SKM-1 (cell line): ENCODE measurements around the gene BDKRB2.

Experiments used
- DNase-seq: peaks from one replicate; lab custom pipeline; 2025; ENCODE audit not compliant: unreplicated experiment; lab: John Stamatoyannopoulos, UW

The BDKRB2 gene

DNA sequence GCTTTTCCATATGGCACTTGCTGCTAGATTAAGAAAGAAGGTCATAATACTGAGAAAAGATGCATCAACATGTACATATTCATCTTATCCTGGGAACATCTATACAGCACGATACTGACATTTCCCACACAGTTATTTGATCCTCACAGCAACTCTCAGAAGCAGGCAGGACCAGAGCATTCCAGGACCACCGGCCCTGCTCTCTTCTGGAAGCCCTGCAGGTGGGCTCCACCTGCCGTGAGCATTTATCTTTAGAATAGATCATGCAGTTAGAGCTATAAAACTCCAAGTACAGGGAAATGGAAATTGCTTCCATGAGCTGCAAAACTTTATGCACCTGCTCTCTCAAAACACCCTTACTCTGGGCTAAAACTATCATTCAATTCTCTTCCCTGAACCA lies 45.8 kb downstream of the BDKRB2 start:
- no peak for DNase-seq

DNA sequence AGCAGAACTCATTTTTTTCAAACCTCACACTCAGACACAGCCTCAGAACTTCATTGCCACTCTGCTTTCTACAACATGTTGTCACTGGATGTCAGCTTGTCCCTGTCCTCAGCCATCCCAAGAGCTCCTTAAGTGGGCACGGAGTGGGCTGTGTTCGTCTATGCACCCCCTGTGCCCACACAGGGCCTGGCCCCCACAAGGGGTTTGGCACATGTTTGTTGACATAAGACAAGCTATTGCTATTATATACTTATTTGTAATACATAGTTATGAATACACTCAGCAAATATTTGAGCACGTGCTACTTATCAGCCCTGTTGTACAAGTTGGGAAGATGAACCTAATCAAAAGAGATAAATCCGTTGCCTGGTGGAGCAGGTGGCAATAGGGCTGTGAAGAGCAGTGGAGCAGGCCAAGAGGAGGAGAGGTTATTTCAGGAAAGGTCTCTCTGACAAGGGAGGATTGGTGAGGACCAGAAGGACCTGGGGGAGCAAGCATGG lies 47.1 kb downstream of the BDKRB2 start:
- DNase-seq = no peak

DNA sequence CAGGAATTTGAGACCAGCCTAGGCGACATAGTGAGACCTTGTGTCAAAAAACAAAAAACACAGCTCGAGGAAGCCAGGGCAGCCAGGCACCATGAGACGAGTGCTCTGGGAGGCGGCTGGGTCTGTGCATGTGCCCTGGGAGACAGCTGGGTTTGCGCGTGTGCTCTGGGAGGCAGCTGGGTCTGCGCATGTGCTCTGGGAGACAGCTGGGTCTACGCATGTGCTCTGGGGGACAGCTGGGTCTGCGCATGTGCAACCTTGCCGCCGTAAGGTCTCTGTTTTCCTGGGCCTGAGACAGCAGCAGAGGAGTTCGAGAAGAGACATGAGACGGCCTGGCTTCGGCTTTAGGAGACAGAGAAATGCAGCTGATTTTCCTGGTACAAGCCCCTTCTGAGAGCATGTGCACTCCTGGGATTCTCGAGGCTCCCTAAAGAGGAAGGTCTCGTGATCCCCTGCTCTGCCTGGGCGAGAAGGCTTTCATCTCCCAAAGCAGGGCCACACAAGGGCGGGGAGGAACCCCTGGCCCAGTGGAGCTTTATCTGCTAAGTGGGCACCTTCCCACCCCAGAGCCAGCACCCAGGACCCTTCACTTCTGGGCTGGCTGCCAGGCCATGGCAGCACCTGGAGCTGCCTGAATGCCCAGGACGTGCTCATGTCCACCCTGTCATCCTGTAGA lies 47.8 kb downstream of the BDKRB2 start:
- DNase-seq = no peak

DNA sequence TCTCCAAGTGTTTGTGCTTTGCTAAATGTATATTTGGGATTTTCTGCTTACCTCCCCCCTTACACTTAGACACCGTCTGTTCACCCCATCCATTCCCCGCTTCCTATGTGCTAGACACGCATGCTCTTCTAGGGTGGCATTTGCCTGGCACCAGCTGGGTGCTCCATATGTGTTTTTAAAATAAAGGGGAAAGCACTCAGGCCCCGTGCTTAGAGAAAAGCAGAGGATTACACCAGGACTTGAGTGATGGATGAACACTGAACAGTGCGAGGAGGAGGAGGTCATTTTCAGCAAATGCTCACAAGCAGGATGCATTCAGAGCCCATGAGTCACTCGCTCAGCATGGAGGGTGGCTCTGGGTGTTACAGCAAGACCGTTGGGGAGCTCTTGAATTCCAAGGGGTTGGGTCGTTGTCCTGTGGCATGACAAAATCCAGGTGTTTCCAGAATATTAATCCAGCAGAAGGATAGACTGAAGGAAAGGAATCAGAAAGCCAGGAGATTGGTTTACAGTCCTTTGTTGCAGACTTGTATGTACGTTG lies 48.4 kb downstream of the BDKRB2 start:
- DNase-seq = no peak

DNA sequence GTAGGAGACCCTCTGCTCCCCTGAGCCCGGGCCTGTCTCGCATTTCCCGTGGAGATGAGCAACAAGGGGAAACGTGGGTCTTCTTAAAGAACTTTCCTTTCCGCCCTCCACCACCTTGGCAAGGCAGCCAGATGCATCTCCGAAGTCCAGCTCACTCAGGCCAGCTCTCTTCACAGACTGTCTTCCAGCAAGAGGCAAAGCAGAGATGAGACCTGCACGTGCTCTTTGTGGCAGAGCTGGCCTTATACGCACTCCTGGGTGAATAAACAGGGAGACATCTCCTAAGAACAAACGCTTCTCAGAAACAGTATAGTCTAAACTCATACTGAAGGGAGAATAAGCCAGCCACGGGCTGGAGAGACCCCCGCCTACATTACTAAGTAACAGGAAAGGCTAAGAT lies 50.0 kb downstream of the BDKRB2 start:
- no peak for DNase-seq

DNA sequence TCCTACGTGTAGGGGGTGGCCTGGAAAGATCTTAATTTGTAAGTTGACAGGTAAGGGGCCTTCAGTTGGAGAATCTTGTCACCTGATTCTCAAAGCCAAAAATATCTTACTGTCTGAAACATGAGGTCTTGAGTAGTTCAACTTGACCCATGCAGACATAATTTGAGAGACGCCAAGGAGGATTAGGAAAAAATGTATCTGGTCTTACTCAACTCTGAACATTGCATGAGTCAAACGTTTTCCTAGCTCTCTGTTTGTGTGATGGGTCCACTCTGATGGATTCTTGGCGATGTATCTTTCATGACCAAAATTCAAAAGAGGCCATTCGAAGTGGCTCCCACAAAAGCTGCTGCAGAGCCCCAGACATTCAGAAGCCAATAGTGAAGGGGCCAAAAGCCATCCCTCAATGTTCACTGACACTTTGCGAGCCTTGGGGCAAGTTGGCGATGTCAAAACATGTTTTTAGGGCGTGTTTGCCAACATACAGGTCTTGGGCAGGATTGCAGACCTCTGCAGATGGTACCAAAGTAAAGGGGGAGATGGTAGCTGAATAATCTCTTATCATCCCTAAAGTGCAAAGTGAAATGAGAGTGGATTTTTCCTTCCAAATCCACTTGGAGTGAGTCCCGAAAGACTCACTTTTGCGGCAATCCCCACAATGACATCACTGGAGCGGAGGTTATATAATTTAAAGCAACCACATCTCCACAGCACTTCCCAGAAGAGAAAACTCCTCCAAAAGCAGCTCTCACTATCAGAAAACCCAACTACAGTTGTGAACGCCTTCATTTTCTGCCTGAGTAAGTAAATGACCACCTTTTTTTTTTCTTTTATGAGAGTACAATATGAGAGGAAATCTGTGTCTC lies 51.1 kb downstream of the BDKRB2 start, which contains the start of gene BDKRB1:
TSS of gene BDKRB1 (plus strand) at position 710 of the 866 bp plus-strand sequence. CDS start 7,473 bp downstream, outside the sequence.
- DNase-seq = no peak

DNA sequence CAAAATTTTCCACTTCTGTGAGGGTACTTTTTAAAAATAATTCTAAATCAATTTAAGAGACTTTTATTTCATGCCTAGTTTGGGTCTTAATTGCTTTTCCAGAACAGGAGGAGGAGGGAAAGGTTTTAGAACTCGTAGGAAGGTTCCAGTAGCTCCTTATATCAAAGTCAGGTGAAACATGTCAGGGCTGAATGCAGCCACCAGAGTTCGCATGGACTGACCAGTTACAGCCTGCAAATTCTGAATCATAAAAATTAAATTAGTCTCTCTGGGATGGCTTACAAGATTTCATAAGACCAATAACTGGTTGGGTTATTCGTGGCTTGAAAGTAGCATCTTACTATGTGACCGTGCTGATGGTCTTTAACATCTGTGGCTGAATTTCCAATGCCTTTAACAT lies 51.8 kb downstream of the BDKRB2 start:
- no peak for DNase-seq

DNA sequence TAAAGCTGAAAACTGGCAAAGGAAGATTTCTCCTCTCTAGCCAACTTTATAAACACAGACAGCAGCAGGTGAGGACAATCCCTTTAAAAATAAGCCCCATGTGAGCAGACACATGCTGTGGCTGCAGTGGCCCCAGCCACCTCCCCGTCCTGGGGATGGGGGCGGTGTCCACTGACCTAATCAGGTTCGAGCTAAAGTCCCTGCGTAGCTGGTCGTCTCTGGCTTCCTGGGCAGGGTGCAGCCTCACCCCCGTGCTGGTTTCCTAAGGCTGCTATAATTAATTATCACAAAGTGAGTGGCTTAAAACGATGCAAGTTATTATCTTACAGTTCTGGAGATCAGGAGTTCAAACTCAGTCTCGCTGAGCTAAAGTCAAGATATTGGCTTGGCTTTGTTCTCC lies 52.4 kb downstream of the BDKRB2 start:
- DNase-seq = no peak

DNA sequence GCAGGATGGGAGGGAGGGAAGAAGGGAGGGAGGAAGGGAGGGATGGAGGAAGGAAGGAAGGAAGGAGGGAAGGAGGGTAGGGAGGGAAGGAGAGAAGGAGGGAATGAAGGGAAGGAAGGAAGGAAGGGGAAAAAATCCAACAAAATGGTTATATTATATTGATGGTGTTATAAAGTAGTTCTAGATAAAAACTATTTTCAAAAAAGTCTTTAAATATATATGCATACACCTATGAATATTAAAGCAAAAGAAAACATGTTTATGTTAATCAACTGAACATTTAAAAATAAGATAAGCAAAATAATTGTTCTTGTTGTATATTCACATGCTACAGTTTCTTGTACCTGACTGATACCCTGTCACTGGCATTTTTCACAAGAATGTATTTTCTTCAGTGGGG lies 53.3 kb downstream of the BDKRB2 start:
- no peak for DNase-seq

DNA sequence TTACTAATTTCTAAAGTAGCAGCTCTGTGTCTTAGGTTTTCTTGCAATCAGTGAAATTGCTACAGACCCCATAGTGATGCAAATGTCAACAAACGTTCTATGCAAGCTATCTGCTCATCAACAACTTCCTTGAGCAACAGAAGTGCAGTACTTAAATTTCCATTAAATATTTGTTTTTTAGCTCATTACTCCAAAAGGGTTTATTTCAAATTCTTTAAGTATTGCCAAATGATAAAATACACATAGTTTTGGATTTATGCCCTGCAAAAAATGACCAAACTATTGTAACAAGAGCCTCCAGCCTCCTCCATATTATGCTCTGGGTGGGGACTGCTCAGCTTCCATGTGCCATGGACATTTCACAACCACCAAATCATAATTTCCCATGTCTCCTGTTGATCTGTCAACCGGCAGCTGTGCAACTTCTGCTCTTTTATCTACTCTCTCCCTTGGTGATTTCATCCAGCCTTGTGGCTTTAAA lies 55.7 kb downstream of the BDKRB2 start:
- no peak for DNase-seq

DNA sequence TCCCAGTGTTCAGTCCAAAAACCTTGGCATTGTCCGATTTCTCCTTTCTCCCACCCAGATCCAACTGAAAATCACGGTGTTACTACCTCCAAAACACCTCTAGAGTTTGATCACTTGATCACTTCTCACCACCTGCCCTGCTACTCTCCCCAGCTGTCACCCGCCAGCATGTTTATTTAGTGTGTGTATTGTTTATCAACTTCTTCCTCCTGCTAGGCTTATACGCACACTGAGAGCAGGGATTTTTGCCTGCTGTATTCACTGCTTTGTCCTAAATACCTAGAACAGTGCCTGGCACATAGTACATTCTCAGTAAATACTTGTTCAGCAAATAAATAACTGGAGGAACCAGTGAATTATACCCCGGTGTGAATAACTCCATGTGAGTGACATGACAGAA lies 56.4 kb downstream of the BDKRB2 start:
- DNase-seq = no peak

DNA sequence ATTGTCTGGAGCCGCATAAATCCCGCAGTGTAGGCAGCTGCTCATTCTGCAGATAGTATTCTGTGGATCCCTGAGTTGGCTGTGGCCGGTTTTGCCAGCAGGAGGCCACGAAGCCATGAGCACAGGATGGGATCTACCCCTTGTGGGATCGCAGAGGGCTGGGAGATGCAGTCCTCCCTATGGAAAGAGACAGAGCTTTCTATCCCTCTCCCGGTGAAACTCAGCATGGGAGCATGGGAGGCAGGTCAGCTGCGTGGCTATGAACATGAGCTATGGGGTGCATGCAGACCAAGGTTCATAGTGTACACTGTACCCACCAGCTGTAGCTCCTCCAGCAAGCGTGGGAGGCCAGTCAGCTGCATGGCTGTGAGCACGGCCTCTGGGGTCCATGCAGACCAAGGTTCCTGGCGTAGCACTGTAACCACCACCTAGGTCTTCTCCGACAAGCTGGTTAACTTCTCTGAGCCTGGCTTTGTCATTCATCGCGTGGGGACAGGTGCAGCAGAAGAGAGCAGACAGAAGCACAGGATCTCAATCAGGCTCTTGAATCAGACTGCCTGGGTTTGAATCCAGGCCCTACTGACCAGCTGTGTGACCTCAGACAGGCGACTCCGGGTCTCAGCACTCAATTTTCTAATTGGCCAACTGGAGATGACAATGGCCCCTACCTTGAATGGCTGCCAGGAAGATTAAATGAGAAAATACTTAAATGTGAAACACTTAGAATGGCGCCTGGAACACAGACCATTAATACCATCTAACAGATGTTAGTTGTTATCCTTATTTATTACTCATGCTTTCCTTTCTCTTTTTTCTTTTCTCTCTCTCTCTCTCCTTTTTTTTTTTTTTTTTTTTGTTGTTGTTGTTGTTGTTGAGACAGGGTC lies 57.4 kb downstream of the BDKRB2 start:
- DNase-seq = no peak

DNA sequence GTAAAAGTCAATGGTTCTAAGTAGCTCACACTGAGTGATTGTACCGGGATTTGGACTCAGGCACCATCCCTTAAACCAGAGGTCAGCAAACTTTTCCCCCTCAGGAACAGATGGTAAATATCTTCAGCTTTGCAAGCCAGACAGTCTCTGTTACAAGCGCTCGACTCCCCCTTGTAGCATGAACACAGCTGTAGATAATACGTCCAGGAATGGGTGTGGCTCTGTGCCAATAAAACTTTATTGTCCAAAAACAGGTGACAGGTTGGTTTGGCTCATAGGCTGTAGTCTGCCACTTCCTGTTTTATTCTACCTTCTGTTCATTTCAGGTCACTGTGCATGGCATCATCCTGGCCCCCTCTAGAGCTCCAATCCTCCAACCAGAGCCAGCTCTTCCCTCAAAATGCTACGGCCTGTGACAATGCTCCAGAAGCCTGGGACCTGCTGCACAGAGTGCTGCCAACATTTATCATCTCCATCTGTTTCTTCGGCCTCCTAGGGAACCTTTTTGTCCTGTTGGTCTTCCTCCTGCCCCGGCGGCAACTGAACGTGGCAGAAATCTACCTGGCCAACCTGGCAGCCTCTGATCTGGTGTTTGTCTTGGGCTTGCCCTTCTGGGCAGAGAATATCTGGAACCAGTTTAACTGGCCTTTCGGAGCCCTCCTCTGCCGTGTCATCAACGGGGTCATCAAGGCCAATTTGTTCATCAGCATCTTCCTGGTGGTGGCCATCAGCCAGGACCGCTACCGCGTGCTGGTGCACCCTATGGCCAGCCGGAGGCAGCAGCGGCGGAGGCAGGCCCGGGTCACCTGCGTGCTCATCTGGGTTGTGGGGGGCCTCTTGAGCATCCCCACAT lies 58.9 kb downstream of the BDKRB2 start:
- DNase-seq = no peak

DNA sequence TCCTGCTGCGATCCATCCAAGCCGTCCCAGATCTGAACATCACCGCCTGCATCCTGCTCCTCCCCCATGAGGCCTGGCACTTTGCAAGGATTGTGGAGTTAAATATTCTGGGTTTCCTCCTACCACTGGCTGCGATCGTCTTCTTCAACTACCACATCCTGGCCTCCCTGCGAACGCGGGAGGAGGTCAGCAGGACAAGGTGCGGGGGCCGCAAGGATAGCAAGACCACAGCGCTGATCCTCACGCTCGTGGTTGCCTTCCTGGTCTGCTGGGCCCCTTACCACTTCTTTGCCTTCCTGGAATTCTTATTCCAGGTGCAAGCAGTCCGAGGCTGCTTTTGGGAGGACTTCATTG lies 59.5 kb downstream of the BDKRB2 start:
- no peak for DNase-seq

DNA sequence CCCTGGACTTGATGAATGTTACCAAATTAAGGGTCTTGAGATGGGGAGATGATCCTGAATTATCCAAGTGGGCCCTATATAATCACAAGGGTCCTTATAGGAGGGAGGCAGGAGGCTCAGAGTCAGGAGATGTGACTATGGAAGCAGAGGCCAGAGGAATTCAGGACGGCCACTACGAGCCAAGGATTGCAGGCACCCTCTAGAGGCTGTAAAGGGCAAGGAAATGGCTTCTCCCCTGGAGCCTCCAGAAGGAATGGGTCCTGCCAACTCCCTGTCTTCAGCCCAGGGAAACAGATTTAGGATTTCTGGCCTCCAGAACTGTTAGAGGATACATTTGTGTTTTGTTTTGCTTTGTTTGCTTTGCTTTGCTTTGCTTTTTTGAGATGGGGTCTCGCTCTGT lies 60.2 kb downstream of the BDKRB2 start:
- DNase-seq = no peak

DNA sequence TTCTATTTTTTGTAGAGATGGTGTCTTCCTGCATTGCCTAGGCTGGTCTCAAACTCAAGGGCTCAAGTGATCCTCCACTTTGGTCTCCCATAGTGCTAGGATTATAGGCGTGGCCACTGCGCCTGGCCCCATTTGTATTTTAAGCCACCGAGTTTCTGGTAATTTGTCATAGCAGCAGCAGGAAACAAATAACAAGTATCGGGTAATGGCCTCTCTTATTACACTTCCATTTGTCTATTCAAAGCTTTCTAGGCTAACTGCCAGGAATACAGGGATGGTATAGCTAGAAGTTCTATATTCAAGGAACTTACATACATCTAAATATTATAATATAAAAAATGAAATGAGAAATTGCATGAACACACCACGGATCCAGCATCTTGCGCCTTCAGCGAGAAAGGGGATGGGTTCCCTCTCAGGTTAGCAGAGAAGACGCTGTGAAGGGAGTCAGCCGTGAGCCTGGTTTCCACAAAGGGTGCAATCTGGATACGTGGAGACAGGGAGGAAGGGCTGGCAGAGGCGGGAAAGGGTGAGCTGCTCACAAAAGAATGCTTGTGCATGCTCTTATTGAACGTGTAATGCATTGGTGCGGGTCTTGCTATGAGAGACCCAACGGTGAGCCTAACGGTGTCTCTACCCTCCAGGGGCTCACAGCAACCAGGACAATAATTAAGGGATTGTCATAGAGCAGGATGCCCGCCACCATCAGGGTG lies 60.9 kb downstream of the BDKRB2 start:
- DNase-seq = no peak

DNA sequence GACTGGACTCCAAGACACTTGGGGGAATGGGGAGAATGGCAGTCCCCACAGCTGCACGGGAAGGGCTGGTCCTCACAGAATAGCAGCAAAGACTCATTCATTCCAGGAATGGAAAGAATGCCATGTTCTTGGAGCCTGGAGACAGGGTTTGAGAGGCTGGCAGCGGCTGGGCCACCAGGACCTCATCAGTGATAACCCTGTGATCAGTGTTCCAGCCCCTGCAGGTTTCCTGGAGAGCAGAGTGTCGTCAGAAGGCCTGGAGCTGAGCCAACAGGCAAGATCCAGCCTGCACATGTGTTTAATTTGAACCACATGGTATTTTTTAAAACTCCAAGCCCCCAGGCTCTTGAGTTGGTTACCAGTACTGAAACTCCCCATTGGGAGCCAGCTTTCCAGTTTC lies 62.7 kb downstream of the BDKRB2 start:
- DNase-seq = no peak

DNA sequence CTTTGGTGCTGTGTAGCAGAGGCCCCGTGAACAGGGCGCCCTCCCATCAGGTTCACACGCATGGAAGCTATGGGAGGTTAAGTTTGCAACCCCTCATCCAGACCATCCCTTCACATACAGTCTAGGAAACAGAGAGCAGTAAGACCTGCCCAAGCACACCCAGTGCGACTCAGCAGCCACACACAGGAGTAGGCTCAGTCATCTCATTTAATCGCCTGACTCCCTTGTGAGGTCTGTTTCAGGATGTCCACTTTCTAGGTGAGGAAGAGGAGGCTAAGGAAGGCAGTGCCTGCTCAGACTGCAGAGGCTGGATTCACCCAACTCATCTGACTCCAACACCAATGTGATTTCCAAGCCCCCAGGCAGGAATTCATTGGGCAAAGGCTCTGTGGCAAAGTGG lies 63.3 kb downstream of the BDKRB2 start:
- DNase-seq = no peak
